K562 (cell line): ENCODE measurements around the gene CARMIL1. TPM values are rescaled to one million over a fixed set of nuclear protein-coding genes. Genes with fewer than 3 reads are reported as not detected.
A peak's percentile ranks its signal among the peaks of the same experiment; 100 is the strongest.

Experiments used
- ATAC-seq: fragments of 200-7000 bp; cut with Tn5 transposase; 3 replicates; pipeline ENCODE4 v1.9.1; 2020; ENCODE audit warnings: moderate library complexity
- BruUV-seq: library from RNA; stranded (reverse); fragments of 400-500 nt; replicated peaks from 2 replicates; lab custom pipeline; 2021; lab: Mats Ljungman, UMichigan
- CTCF ChIA-PET: fragments of 300-600 bp; formaldehyde crosslinking; extraction: SDS; loops from one replicate; lab custom pipeline; 2021; ENCODE audit warnings: low intra/inter-chr PET ratio; lab: Yijun Ruan, JAX
- POLR2A ChIA-PET: fragments of 300-600, 350-650 bp; sonication (Branson Sonifier 250); formaldehyde crosslinking; extraction: SDS; loops from one replicate; lab custom pipeline; 2021; ENCODE audit warnings: antibody characterized with exemption, inconsistent platforms; lab: Yijun Ruan, JAX
- DNase-seq, 4 experiments: peaks; one replicate each; pipeline versions ENCODE4 v3.0.0 to v3.0.0-alpha.2; 2011 to 2018; ENCODE audit warnings: low spot score in 3 of 4, mixed read lengths in 3 of 4; ENCODE audit errors: extremely low read depth in 1 of 4
- FAIRE-seq: peaks from 2 replicates; lab custom pipeline; 2011; peaks lifted over from hg19 to GRCh38; lab: Jason Lieb, UNC
- H2AFZ ChIP-seq: 2 replicates; pipeline ENCODE4 v1.6.0; 2011; ENCODE audit warnings: low read depth, low read length, control low read depth, inconsistent platforms
- H3K27ac ChIP-seq: fragments of 200-600 bp; 3 replicates; pipeline ENCODE4 v1.8.0; 2011; ENCODE audit warnings: low read depth, mild to moderate bottlenecking, control low read depth, inconsistent platforms, low read length, moderate library complexity, mixed read lengths; ENCODE audit errors: extremely low read depth
- H3K27me3 ChIP-seq, 2 experiments: fragments of 300-600 bp in 1 of 2; 2 replicates in 1 of 2; 3 replicates in 1 of 2; pipeline versions ENCODE4 v1.6.0 to v1.8.0; 2011; ENCODE audit warnings: inconsistent platforms in 2 of 2, low read length in 2 of 2, mild to moderate bottlenecking in 1 of 2, mixed read lengths in 1 of 2, moderate library complexity in 1 of 2; ENCODE audit not compliant: control insufficient read depth in 2 of 2, insufficient read depth in 2 of 2
- H3K36me3 ChIP-seq: fragments of 300-600 bp; 3 replicates; pipeline ENCODE4 v1.8.0; 2011; ENCODE audit warnings: mild to moderate bottlenecking, low read length, inconsistent platforms; ENCODE audit not compliant: control insufficient read depth, insufficient read depth
- H3K4me1 ChIP-seq, 2 experiments: fragments of 200-600 bp in 1 of 2; replicated peaks in 1 of 2; 2 replicates in 1 of 2; 3 replicates in 1 of 2; pipeline versions ENCODE4 v1.5.1 to v1.8.0; 2011; ENCODE audit warnings: inconsistent platforms in 2 of 2, low read length in 2 of 2, mild to moderate bottlenecking in 1 of 2, mixed read lengths in 1 of 2, moderate library complexity in 1 of 2; ENCODE audit not compliant: control insufficient read depth in 2 of 2, insufficient read depth in 2 of 2
- H3K4me2 ChIP-seq: 2 replicates; pipeline ENCODE4 v1.6.1; 2011; ENCODE audit warnings: low read length, control low read depth, inconsistent platforms, mixed read lengths; ENCODE audit not compliant: insufficient read depth
- H3K4me3 ChIP-seq: fragments of 200-600 bp; sonication (generic), shearing (Covaris generic); 2 replicates; pipeline ENCODE4 v1.5.1; 2016; ENCODE audit warnings: control low read depth, inconsistent platforms
- H3K79me2 ChIP-seq: fragments of 200-600 bp; 3 replicates; pipeline ENCODE4 v1.8.0; 2011; ENCODE audit warnings: low read length, inconsistent platforms; ENCODE audit not compliant: control insufficient read depth, insufficient read depth
- H3K9ac ChIP-seq, 2 experiments: 2 replicates each; pipeline versions ENCODE4 v1.6.0 to v1.6.1; 2011; ENCODE audit warnings: low read depth in 2 of 2, low read length in 2 of 2, control low read depth in 1 of 2, inconsistent platforms in 1 of 2, mild to moderate bottlenecking in 1 of 2, mixed read lengths in 1 of 2; ENCODE audit not compliant: insufficient read depth in 1 of 2
- H3K9me1 ChIP-seq: one replicate; pipeline ENCODE4 v1.6.0; 2011; ENCODE audit warnings: inconsistent platforms, mild to moderate bottlenecking, low read length, moderate library complexity; ENCODE audit not compliant: control insufficient read depth, insufficient read depth
- H3K9me3 ChIP-seq: replicated peaks from 2 replicates; pipeline ENCODE4 v1.5.1; 2011; ENCODE audit warnings: low read depth, low read length, inconsistent platforms; ENCODE audit not compliant: control insufficient read depth, insufficient read depth
- H4K20me1 ChIP-seq: replicated peaks from 2 replicates; pipeline ENCODE4 v1.6.1; 2011; ENCODE audit warnings: low read length, inconsistent platforms, mixed read lengths; ENCODE audit not compliant: control insufficient read depth, insufficient read depth
- PYGO2 ChIP-seq: fragments of 450-650 bp; IDR thresholded peaks from 2 replicates; pipeline ENCODE4 v1.6.1; 2016; ENCODE audit warnings: mild to moderate bottlenecking, missing genetic modification characterization, moderate library complexity, missing compliant biosample characterization
- REST ChIP-seq, 2 experiments: fragments of 450-650 bp; formaldehyde crosslinking in 1 of 2; IDR thresholded peaks; 2 replicates each; pipeline versions ENCODE4 v1.4.0 to v1.6.1; 2014 to 2020; ENCODE audit warnings: mild to moderate bottlenecking in 2 of 2, borderline replicate concordance in 1 of 2, low read depth in 1 of 2
- WGBS: fragments of 100-300 bp; shearing (Covaris generic); methylation state at CpG from one replicate; pipeline ENCODE4 v1.1.6; 2016; ENCODE audit warnings: low coverage, mixed read lengths; ENCODE audit not compliant: insufficient coverage; ENCODE audit errors: missing lambda C conversion rate; 5-methylcytosine and 5-hydroxymethylcytosine counted together
- in situ Hi-C: fragments of 300-500 bp; cut with MboI; formaldehyde crosslinking; loops from 4 replicates; pipeline ENCODE4 v1.15.0; 2018; ENCODE audit warnings: inconsistent platforms, mixed read lengths
- intact Hi-C: fragments of 100-400 bp; cut with micrococcal nuclease; formaldehyde crosslinking; loops from 2 replicates; pipeline ENCODE4 v1.14.2; 2022
- polyA plus RNA-seq, 8 experiments: library from polyadenylated mRNA; depleted of rRNA in 4 of 8; stranded (reverse) in 5 of 8; unstranded in 3 of 8; fragments of >200 nt; fragmentation: Nextera tagmentation in 2 of 8; fragmentation: Illumina TruSeq in 1 of 8; extraction: Ambion mirVana in 2 of 8; extraction: Trizol in 1 of 8; gene quantifications; 2 replicates each; pipeline versions ENCODE4 v1.2.1 to v1.2.3, GENCODE V29; 2011 to 2014; ENCODE audit warnings: inconsistent platforms in 1 of 8, missing spikeins in 1 of 8
- total RNA-seq, 7 experiments: library from RNA; depleted of rRNA in 6 of 7; stranded (reverse); fragments of >200 nt in 6 of 7; fragmentation: Illumina TruSeq in 2 of 7; extraction: Trizol in 2 of 7; gene quantifications; 2 replicates each; pipeline versions ENCODE4 v1.2.1 to v1.2.3, GENCODE V29; 2011 to 2021; ENCODE audit warnings: low replicate concordance in 1 of 7

Gene CARMIL1
- total and polyA plus RNA-seq, 9 of the 15 experiments (the other 6 are each of a cell fraction or from before 2014, with no cell fraction given): 0.04 to 0.32 (median 0.10) TPM; not detected in 1

- in situ Hi-C loops: no loop called here
- no TSS peak for BruUV-seq
- Histone ChIP-seq H3K4me3 (no peak overlapping the region), H3K79me2 (no peaks in the 10 kb centered on the region), H3K9me3 (no peaks in the 10 kb centered on the region), H3K9me1 (no peaks in the 10 kb centered on the region)
- DNase-seq (no peak), FAIRE-seq (no peak)
- CTCF ChIA-PET: no interaction called here
- peak; percentile 74; the same call in 1 of the 2 replicates for TF ChIP-seq REST (IDR thresholded peaks at IDR 0.05; ENCODE audit: borderline replicate concordance)
- 0 out of 2 replicates have a peak, but pooled peaks have one; percentile 61 for TF ChIP-seq REST (CRISPR knock-in tag; IDR thresholded peaks at IDR 0.05; ENCODE audit: low read depth)
- no peak for TF ChIP-seq PYGO2 (tag)
- TF ChIP-seq, all 486 proteins: peak for 1
- intact Hi-C loops: no loop called here
- Histone ChIP-seq H3K4me1 (no peaks in the 10 kb centered on the region), H3K4me2 (no peak overlapping the region), H3K27me3 (peaks cover 0 to 5% of the 10 kb centered on the region in 2 experiments; a peak in 1 of 5 replicates), H2AFZ (no peak overlapping the region), H3K27ac (no peak overlapping the region), H3K9ac (no peak overlapping the region), H3K36me3 (no peaks in the 10 kb centered on the region), H4K20me1 (0 out of 2 replicates have a peak, but pooled peaks cover 3% of the 10 kb centered on the region)
- 2% methylated on average over 4 of the region's 4 CpGs for WGBS
- no peak for ATAC-seq
- POLR2A ChIA-PET: no interaction called here
These were observed 358.8 kb downstream of the CARMIL1 start for GRCh38 chr6:25637960-25638434.
